Testis (tissue), 2 donors: ENCODE results near the gene ISCU.

Experiments used
- CTCF ChIP-seq, 3 experiments: fragments of 450-650 bp in 2 of 3; fragments of 200-600 bp in 1 of 3; sonication (generic) in 1 of 3; IDR thresholded peaks; one replicate each; pipeline ENCODE4 v1.5.1; 2016 to 2019; ENCODE audit warnings: antibody characterized with exemption in 3 of 3, mild to moderate bottlenecking in 2 of 3, moderate library complexity in 1 of 3
- POLR2A ChIP-seq: fragments of 450-650 bp; IDR thresholded peaks from one replicate; pipeline ENCODE4 v1.6.1; 2017; ENCODE audit warnings: antibody characterized with exemption, mild to moderate bottlenecking, moderate library complexity

- TF ChIP-seq POLR2A (no peak), CTCF (IDR thresholded peaks at IDR 0.05) (no peak)
These were observed 496 bp upstream of the ISCU start for GRCh38 chr12:108561852-108562347.
